NCI-H2081 (cell line): ENCODE results near the gene ZNF521.

Experiments used
- DNase-seq, 2 experiments: peaks; one replicate each; lab custom pipeline; 2025; lab: John Stamatoyannopoulos, UW

ZNF521 gene

DNA sequence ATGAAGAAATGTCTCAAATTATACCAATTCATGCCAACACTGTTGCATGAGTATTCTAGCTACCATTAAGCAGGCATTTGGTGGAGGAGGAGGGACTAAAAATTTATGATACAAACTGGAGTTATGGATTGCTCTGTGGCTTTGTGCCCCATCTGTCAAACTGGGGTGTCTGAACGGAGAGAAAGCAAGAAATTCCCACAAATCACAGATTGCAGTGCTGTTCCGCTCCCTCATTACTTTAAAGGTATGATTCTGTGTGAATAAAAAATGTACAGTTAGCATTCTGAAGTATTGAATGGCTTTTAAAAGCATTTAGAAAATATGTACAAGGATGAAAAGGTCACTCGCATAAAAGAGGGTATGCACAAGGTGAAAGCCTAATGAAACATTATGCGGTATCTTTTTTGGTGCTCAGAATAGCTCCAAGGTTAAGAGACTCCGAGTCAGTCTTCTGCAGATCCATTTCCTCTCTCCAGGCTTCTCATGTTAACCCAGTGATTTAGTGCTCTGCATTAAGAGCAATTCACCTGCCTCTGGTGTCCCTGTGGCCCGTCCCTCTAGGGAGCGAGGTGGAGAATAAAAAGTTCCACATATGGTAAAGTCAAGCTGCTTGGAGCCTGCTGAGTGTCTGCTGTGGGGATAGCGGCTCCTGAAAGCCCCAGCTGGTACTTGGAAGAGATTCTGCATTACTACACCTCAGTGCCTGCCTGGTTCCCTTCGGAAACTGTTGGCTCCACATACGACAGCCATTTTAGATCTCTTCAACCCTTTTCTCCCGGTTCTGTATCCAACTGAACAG is 184.2 kb downstream of the ZNF521 start:
- no peak for DNase-seq

DNA sequence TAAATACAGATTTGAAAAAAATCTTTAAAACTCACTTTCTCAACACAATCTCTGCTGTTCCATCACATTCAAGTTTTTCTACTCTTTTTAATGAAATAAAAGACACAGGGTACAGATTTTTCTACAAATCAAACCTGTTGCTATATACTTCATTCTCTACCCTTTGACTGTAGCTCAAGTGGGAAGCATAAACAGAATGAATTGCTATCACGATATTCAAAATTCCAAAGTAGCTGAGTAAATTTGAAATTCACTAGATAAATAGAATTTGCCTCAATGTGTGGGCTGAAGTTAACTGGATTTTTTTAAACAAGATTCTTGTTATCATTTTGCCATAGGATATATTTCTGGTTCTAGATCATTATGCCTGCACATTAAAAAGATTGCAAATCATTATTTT is 185.9 kb downstream of the ZNF521 start:
- DNase-seq = no peak

DNA sequence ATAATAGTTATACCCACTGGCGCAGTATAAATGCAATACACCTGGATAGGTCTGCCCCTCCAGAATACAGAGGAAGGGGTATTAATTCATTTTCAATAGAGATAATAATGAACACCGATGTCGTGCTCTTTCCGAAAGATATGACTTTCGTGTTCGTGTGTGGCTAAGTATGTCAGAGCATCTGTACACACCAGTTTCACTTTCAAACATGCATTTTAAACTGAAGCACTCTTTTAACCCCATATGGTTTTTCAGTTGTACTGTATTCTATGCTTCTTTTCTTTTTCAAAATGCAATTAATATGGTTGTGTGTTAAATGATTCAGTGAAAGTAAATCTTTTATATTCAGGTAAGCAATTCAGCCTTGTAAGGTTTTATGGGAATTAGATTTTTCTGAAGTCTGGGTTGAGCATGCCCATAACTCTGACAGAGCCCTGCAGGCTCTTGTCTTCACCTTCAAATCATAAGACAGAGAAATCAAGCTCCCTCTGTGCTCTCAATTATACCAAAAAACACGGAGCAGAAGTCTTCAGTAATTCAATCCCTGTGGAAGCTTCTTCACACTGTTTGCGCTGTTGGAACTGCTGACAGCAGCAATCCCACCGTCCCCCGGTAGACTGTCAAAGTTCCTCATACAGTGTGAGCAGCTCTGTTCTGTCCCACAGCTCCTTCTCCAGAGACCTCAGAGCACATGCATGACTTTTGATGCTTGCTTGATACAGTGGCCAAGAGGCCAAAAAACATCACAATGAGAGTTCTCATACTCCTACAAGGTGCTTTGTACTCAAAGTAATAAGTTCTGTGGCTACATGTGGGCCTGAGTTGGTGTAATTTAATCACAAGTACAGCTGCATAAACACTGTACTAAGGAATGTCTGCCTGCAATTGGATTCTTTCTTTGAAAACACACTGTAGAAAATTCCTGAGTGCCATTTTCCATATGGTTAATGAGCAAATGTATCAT is 186.8 kb downstream of the ZNF521 start:
- no peak for DNase-seq

- no peak for DNase-seq
These were observed 187.6 kb downstream of the ZNF521 start for GRCh38 chr18:25164211-25164847.

DNA sequence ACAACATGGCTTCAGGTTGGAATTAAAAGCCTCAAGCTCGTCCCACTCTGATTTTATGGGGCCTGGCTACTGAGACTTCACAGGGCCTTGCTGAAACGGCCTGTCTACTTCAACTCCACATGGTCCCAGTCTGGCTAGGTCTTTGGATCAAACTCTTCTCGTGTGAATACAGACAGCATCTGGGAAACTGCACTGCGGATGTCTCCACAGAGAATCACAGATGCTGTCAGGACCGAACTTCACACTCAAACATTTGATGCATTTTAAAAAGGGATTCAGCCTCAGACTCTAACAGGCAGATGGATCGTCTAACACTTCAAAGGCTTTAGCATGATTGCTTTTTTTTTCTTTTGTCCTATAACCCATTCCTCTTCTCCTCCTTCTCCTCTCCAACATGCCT is 198.5 kb downstream of the ZNF521 start:
- DNase-seq = no peak

- no peak for DNase-seq
These were observed 204.0 kb downstream of the ZNF521 start for GRCh38 chr18:25147877-25148488.

- DNase-seq = no peak
These were observed 205.5 kb downstream of the ZNF521 start for GRCh38 chr18:25146512-25146910.

GRCh38 chr18:25145731-25146511 is 206.0 kb downstream of the ZNF521 start:
- DNase-seq = no peak

- DNase-seq = no peak
These were observed 207.1 kb downstream of the ZNF521 start for GRCh38 chr18:25144820-25145219.

DNA sequence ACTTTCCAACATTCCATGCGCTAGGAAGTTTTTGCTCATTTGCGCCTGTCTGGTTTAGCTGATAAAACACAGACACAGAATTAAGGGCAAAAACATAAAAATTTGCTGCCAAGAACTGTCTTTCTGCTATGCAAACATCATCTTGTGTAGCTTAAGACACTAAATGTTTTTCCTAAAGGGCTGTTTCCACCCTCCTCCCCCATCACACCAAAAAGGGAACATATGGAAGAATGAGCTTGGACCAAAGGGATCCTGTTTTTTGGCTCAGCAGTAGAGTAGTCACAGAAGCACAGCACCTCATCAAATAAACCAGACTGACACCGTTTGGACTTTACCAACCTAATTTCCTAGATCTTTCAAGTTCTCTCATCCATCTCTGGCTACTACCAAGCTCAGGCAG is 210.1 kb downstream of the ZNF521 start:
- DNase-seq = no peak

GRCh38 chr18:25141399-25141798 is 210.6 kb downstream of the ZNF521 start:
- DNase-seq = no peak

GRCh38 chr18:25140962-25141308 is 211.0 kb downstream of the ZNF521 start:
- DNase-seq = no peak

- DNase-seq = no peak
These were observed 211.6 kb downstream of the ZNF521 start for GRCh38 chr18:25140124-25140961.

DNA sequence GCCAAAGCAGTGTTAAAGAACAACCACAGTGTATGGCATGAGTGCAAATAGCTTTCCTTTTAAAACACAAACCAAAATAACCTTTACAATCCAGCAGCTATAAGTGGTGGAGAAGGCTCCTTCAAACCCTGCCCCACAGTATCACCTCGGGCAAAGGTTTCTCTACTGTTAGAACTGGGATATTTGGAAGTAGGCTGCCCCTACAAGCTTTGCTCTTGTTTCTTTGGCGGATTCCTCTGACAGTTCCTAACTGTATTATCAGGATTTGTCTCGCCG is 214.8 kb downstream of the ZNF521 start:
- DNase-seq = no peak

DNA sequence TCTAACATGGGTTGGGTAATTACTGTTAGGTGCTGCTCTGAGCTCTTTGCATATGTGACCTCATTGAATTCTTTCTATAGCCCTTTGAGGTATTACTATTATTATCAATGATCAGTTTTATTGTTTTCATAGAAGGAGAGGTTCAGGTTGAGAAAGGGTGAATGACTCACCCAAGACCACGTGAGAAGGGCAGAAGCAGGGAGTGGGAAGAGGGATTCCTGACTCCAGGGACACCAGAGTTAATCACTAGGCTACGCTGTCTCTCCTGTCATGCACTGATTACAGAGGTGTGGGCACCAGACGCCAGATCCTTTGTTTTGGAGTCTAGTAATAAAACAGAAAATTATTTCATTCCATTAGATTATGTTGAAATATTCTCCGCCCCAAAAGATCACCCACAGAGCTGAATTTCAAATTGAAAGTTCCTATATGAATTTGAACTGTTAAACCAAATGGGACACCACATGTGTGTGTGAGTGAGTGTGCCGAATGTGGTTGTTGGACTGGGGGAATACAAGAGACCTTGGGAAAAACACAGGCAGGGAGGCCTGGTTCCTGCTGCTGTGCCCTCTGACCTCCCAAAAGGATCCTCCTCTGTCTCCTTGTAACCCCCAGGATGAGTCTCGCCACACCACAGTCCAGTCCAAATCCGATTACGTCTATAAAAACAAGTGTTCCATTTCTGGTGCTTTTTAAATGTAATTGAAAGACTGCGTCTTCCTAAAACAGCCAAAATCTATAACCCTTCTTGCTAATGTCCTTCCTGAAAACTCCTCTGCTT is 215.4 kb downstream of the ZNF521 start:
- DNase-seq = no peak

- DNase-seq = no peak
These were observed 217.1 kb downstream of the ZNF521 start for GRCh38 chr18:25134861-25135260.

DNA sequence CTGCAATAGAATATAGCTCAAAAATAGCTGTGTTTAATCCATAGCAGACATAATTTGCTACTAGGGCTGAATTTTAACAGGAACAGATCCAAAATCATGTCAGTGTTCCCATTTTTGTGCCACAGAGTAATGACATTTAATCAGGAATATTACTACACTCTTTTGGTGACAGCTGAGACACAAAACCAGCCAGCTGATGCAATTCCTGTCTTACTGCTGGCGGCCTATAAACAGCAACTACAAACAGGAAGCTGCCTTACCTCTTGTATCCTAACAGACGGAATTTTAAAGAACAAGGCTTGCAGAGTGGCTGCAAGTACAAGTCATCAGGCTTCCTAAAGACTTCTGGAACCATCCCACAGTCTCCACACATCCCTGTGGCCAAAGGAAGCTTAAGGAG is 218.1 kb downstream of the ZNF521 start:
- no peak for DNase-seq

DNA sequence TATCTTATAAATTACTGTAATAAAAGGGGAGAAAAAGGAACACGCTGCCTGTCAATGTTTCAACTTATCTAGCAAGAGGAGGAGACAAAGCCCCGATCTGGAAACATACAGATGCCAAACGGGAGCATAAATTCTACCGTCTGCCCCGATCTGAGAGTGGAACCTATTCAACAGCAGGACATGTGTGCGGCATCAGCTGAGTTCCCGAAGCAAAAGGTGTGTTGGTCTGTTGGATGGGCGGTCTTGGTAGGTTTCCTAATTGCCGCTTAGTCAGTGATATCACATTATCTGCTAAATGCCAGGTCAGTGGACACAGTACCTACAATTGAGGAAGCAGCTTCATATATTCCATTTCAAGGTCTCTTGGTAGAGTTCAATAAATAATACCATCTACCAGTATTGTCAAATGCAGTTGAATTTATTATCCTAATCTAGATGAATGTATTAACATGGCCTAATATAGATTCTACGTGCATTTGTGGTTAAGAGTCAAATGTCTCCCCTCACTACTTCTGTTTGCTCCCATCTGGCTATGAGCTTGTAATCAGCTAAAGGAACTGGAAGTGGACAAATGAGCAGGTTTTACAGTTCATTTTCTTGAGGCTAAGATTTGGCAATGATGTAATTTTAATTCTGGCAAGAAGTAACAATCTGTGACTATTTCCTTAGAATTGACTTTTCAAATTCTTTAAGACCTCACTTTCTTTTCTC is 219.0 kb downstream of the ZNF521 start:
- no peak for DNase-seq

GRCh38 chr18:25126751-25127150 is 225.2 kb downstream of the ZNF521 start:
- DNase-seq = no peak
